ENCODE measurements around the gene TLE5. TPM values are rescaled to one million over a fixed set of nuclear protein-coding genes. Genes with fewer than 3 reads are reported as not detected.

TLE5 gene
- total RNA-seq, 1 donor from 2014 or later = 623 TPM

Other genes starting within 250 kb of the TLE5 start
- 6.1 TPM for gene ZNF554, start 242.6 kb downstream of the TLE5 start, total RNA-seq
- 7.8 TPM for gene ZNF555, start 221.0 kb downstream of the TLE5 start, total RNA-seq
- gene ZNF556, start 195.2 kb downstream of the TLE5 start, total RNA-seq = not detected
- 9.6 TPM for gene ZNF57, start 161.6 kb downstream of the TLE5 start, total RNA-seq
- gene ZNF77, start 117.5 kb downstream of the TLE5 start, total RNA-seq = 6.6 TPM
- 3.6 TPM for gene TLE6, start 84.9 kb downstream of the TLE5 start, total RNA-seq
- gene TLE2, start 33.2 kb downstream of the TLE5 start, total RNA-seq = 95.2 TPM
- 68.5 TPM for gene GNA11, start 31.9 kb upstream of the TLE5 start, total RNA-seq
- gene GNA15, start 73.5 kb upstream of the TLE5 start, total RNA-seq = 28.5 TPM
- 0.89 TPM for gene S1PR4, start 116.3 kb upstream of the TLE5 start, total RNA-seq
- gene NCLN, start 123.4 kb upstream of the TLE5 start, total RNA-seq = 69.2 TPM
- gene CELF5, start 162.2 kb upstream of the TLE5 start, total RNA-seq = 0.62 TPM

Measured in ureter (tissue), 1 donor.